ENCODE measurements around the gene EGLN1. TPM values are rescaled to one million over a fixed set of nuclear protein-coding genes. Genes with fewer than 3 reads are reported as not detected.

EGLN1 gene
- total and polyA plus RNA-seq, 2 of the 8 experiments (the other 6 are each of a cell fraction or from before 2014, with no cell fraction given): 4.0 to 6.4 TPM

GRCh38 chr1:231381729-231382128 is 40.4 kb downstream of the EGLN1 start:
- H3K79me2 ChIP-seq (ENCODE audit: control insufficient read depth in 1 of 2, insufficient read depth in 2 of 2, low read length in 2 of 2): no peaks in the 10 kb centered on the region
- H2BK5ac ChIP-seq (ENCODE audit: low read depth, low read length): no peak overlapping the region
- no peak overlapping the region for H4K91ac ChIP-seq (replicated peaks; ENCODE audit: insufficient read length, low read length)
- H3K4ac ChIP-seq (replicated peaks; ENCODE audit: insufficient read length, low read depth, low read length): no peak overlapping the region
- no peak overlapping the region for H3K27ac ChIP-seq (ENCODE audit: low read depth, low read length)
- H3K4me2 ChIP-seq (ENCODE audit: insufficient read depth in 1 of 2, low read depth in 2 of 2, low read length in 2 of 2): no peak overlapping the region
- no peak for DNase-seq (ENCODE audit: low read depth in 1 of 2, low spot score in 2 of 2)
- no peaks in the 10 kb centered on the region for H3K23me2 ChIP-seq (ENCODE audit: low read depth, low read length)
- H3K23ac ChIP-seq (ENCODE audit: insufficient read length): no peak overlapping the region
- no peak for FAIRE-seq
- H2BK15ac ChIP-seq (ENCODE audit: low read length): no peak overlapping the region
- H3K9ac ChIP-seq (replicated peaks in 1 of 4; ENCODE audit: extremely low read depth in 1 of 4, low read depth in 3 of 4, low read length in 3 of 4): no peak overlapping the region
- no peaks in the 10 kb centered on the region for H3K36me3 ChIP-seq (ENCODE audit: control insufficient read depth in 2 of 4, insufficient read depth in 4 of 4, low read length in 3 of 4)
- no peak overlapping the region for H2AFZ ChIP-seq (ENCODE audit: low read length)
- H2BK20ac ChIP-seq (ENCODE audit: low read length): no peak overlapping the region
- no peak overlapping the region for H2BK12ac ChIP-seq (ENCODE audit: low read depth, low read length)
- peaks cover 0 to 6% (median 0%) of the 10 kb centered on the region in 4 experiments; a peak in 2 of 7 replicates for H3K4me1 ChIP-seq (replicated peaks in 1 of 4; ENCODE audit: control insufficient read depth in 3 of 4, insufficient read depth in 4 of 4, low read length in 3 of 4)
- no peak overlapping the region for H2BK120ac ChIP-seq (replicated peaks; ENCODE audit: low read depth, low read length)
- 89% methylated on average over 2 of the region's 2 CpGs; no CpG with 5 or more reads in 1 of the 2 experiments for WGBS, 2 experiments (ENCODE audit: extremely low coverage in 1 of 2, insufficient coverage in 1 of 2, insufficient read length in 1 of 2, insufficient replicate concordance in 2 of 2, low coverage in 1 of 2, low lambda C conversion rate in 2 of 2, missing lambda C conversion rate in 1 of 2)
- no peak overlapping the region for H3K4me3 ChIP-seq (ENCODE audit: extremely low read depth in 1 of 4, insufficient read depth in 2 of 4, low read depth in 3 of 4, low read length in 4 of 4)
- no peaks in the 10 kb centered on the region for H3K9me3 ChIP-seq (ENCODE audit: insufficient read depth in 2 of 2, low read depth in 1 of 2, low read length in 1 of 2)
- no peak overlapping the region for H3K56ac ChIP-seq (replicated peaks; ENCODE audit: insufficient read length, low read depth, low read length)
- no peaks in the 10 kb centered on the region for H4K20me1 ChIP-seq (replicated peaks in 1 of 2; ENCODE audit: control insufficient read depth in 1 of 2, insufficient read depth in 2 of 2, low read length in 2 of 2)
- H4K8ac ChIP-seq (ENCODE audit: extremely low read depth, insufficient read depth, low read length): no peak overlapping the region
- POLR2A ChIA-PET (ENCODE audit: partially characterized antibody): no interaction called here
- no peak overlapping the region for H2AK5ac ChIP-seq (ENCODE audit: low read depth, low read length)
- H3K79me1 ChIP-seq (ENCODE audit: low read depth, low read length): no peaks in the 10 kb centered on the region
- H3K18ac ChIP-seq (ENCODE audit: extremely low read depth, low read length): no peak overlapping the region
- no peaks in the 10 kb centered on the region for H3K27me3 ChIP-seq (replicated peaks in 1 of 4; ENCODE audit: control insufficient read depth in 3 of 4, extremely low read depth in 1 of 4, insufficient read depth in 3 of 4, low read length in 3 of 4)
- CTCF ChIA-PET (ENCODE audit: partially characterized antibody): interaction anchor here (0.8 kb wide), 1 partner anchor 48 kb away, joined by 4 read pairs; no protein-coding TSS in a partner anchor
- H3K14ac ChIP-seq (ENCODE audit: insufficient read length): no peak overlapping the region
- no peak overlapping the region for H4K5ac ChIP-seq (ENCODE audit: insufficient read length, low read depth, low read length)
- no peak for TF ChIP-seq USF2 (IDR thresholded peaks at IDR 0.05; ENCODE audit: low read length)
- TF ChIP-seq TCF12 (IDR thresholded peaks at IDR 0.05; ENCODE audit: low read depth, low read length): no peak
- no peak for TF ChIP-seq MAFK (IDR thresholded peaks at IDR 0.05; ENCODE audit: low read depth, low read length)
- TF ChIP-seq SP4 (IDR thresholded peaks at IDR 0.05; ENCODE audit: low read length): no peak
- TF ChIP-seq CTBP2 (IDR thresholded peaks at IDR 0.05; ENCODE audit: borderline replicate concordance, insufficient read depth, insufficient read length, low read length): no peak
- no peak for TF ChIP-seq EZH2 (IDR thresholded peaks at IDR 0.05; ENCODE audit: low read depth, low read length, severe bottlenecking)
- TF ChIP-seq BRCA1 (IDR thresholded peaks at IDR 0.05; ENCODE audit: low read depth, low read length): no peak

Data from H1 (cell line).